NCI-H460 (cell line): ENCODE data around the gene OR10G7. TPM values are rescaled to one million over a fixed set of nuclear protein-coding genes. Genes with fewer than 3 reads are reported as not detected.
"Not testable (repeated sequence)": the region's sequence is repeated elsewhere in the genome, so short reads cannot be mapped to it uniquely, and the experiment has no call there.

Source experiments
- DNase-seq: peaks from one replicate; pipeline ENCODE4 v3.0.0-alpha.2; 2016; ENCODE audit warnings: low read depth; ENCODE audit errors: extremely low read depth
- total RNA-seq: library from RNA; depleted of rRNA; stranded (reverse); fragments of >200 nt; shearing (Covaris generic); gene quantifications from 2 replicates; pipeline ENCODE4 v1.2.3, GENCODE V29; 2014; rRNA removed

OR10G7 gene
- total RNA-seq, 1 experiment from 2014 or later, result not detected

DNA sequence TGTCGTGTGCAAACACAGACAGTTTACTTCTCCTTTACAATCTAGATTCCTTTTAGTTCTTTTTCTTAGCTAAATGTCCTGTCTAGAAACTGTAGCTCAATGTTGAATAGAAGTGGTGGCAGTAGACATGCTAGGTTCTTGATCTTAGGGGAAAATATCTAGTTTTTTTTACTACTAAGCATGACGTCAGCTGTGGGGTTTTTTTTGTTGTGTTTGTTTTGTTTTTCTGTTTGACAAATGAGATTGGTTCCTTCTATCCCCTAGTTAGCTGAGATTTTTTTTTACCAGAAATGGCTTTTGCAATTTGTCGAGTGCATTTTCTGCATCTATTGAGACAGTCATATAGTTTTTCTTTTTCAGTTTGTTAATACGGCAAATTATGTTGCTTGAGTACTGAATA, 2.3 kb upstream of the OR10G7 start:
- no peak for DNase-seq

DNA sequence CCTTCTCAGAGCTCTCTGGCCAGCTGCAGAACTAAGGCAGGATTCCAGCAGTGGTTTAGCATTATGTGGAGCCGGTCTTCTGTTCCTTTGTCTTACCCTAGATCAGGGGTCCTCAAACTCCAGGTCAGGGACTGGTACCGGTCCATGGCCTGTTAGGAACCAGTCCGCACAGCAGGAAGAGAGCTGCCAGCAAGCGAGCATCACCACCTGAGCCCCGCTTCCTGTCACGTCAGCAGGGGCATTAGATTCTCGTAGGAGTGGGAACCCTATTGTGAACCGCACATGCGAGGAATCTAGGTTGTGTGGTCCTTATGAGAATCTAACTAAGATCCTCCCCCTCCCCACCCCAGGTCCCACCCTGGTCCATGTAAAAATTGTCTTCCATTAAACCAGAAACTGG, 1.6 kb downstream of the OR10G7 start:
- DNase-seq, result no peak

DNA sequence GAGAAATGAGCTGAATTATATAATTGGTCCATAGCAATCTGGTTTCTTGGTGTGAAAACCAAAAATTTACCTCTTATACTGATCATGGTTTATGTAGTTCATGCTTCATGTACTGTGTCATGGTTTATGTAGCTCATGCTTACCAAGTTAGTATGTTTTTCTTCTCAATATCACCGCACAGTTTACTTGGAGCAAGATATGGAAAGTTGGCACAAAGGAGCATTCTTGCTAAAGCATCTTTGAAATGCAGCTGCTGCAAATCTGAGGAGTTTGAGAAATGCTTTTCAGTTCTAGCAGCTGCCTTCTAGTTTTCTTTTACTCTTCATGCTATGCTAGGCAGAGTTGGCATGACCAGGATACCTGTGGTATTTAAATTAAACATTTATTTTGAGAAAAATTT, 4.5 kb downstream of the OR10G7 start:
- no peak for DNase-seq

DNA sequence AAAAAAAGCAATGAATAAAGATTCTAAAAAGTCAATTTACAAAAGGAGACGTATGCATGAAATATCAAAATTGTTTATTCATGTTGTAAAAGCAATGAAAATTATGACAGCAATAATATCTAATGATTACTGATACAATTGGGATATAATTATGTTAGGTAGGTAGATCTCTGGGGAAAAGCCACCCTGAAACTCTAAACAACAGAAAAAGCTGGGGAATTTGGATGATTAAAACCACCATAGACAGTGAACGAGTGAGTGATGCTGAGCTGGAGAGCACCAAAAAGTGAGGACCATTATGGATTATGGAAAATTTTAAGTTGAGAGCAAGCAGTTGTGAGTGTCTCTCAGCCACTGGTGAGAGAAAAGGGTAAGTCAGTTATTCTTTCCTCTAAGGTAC, 14.6 kb downstream of the OR10G7 start, which contains the start of gene OR10G8:
OR10G8 (plus strand) TSS at position 301 of the 400 bp plus-strand sequence. CDS start 2,825 bp downstream, outside the sequence.
- DNase-seq, result no peak

DNA sequence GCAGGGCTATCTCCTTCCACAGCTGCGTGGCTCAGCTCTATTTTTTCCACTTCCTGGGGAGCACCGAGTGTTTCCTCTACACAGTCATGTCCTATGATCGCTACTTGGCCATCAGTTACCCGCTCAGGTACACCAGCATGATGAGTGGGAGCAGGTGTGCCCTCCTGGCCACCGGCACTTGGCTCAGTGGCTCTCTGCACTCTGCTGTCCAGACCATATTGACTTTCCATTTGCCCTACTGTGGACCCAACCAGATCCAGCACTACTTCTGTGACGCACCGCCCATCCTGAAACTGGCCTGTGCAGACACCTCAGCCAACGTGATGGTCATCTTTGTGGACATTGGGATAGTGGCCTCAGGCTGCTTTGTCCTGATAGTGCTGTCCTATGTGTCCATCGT, 25.3 kb downstream of the OR10G7 start:
- not testable (repeated sequence) for DNase-seq

DNA sequence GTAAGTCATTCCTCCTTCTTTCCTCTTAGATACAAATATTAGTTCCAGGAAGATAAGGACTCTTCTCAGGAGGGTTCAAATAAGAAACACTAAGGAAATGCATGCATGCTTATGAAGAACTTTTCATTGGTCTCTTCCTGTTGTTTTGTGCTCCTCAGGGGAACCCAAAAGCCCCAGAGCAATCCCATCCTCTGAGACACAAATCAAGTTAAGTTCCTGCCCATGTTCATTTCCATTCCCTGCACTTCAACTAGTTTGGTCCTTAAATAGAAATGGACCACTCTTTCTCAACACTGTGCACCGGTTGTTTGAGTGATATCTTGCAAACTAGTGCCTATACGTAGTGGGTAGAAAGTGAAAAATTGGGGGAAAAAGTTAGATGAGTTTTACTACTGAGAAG, 28.4 kb downstream of the OR10G7 start, which contains the start of gene OR10G4:
OR10G4 (plus strand) TSS at position 301 of the 400 bp plus-strand sequence. CDS start 2,578 bp downstream, outside the sequence.
- no peak for DNase-seq

DNA sequence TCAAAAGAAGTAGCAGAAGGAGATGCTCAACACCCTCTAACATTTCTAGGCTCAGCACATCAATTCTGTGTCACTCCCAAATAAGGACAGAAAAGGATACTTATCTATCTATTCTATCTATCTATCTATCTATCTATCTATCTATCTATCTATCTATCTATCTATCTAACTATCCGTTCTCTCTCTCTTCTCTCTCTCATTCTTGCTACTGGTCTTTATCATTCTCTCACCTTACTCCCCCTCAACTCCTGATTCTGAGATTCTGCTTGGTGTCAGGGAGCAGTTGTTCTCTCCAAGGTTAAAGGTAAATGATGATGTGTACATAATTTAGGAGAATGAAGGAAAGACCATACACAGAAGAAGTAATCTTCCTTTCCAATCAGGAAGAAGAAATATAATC, 46.0 kb downstream of the OR10G7 start, which contains the start of gene OR10G6:
OR10G6 (minus strand) TSS at position 43 of the 400 bp plus-strand sequence; CDS start at position 43, 0 bp downstream.
- DNase-seq, result no peak

Other genes starting within 250 kb of the OR10G7 start
- not detected in 2 replicates for gene OR6M1, start 235.0 kb downstream of the OR10G7 start, total RNA-seq
- not detected in 2 replicates for gene TMEM225, start 155.7 kb downstream of the OR10G7 start, total RNA-seq
- not detected in 2 replicates for gene OR8D4, start 139.2 kb downstream of the OR10G7 start, total RNA-seq
- gene OR4D5, start 101.7 kb downstream of the OR10G7 start, total RNA-seq, result not detected in 2 replicates
- gene OR6T1, start 97.5 kb downstream of the OR10G7 start, total RNA-seq, result not detected in 2 replicates
- gene OR10S1, start 63.5 kb downstream of the OR10G7 start, total RNA-seq, result not detected in 2 replicates
- not detected in 2 replicates for gene OR10G6, start 46.2 kb downstream of the OR10G7 start, total RNA-seq
- not detected in 2 replicates for gene OR10G4, start 28.3 kb downstream of the OR10G7 start, total RNA-seq
- gene OR10G9, start 18.3 kb downstream of the OR10G7 start, total RNA-seq, result not detected in 2 replicates
- gene OR10G8, start 14.5 kb downstream of the OR10G7 start, total RNA-seq, result not detected in 2 replicates
- gene VWA5A, start 74.1 kb upstream of the OR10G7 start, total RNA-seq, result 15.8 and 16.4 TPM in 2 replicates
- gene OR10D3, start 142.0 kb upstream of the OR10G7 start, total RNA-seq, result not detected in 2 replicates
- gene OR8G1, start 199.8 kb upstream of the OR10G7 start, total RNA-seq, result not detected in 2 replicates
- gene OR8G5, start 215.1 kb upstream of the OR10G7 start, total RNA-seq, result not detected in 2 replicates